ENCODE results near the gene IGFBP1. TPM values are rescaled to one million over a fixed set of nuclear protein-coding genes. Genes with fewer than 3 reads are reported as not detected.

The IGFBP1 gene
- total and polyA plus RNA-seq, 2 of the 13 experiments (the other 11 are each of a cell fraction or from before 2014, with no cell fraction given), result 5.4 to 885 TPM

- TF ChIP-seq HNF1A (IDR thresholded peaks at IDR 0.05; ENCODE audit: low read depth), result peak; percentile 97
- peak; percentile 98 for TF ChIP-seq HNF1A (CRISPR knock-in tag; IDR thresholded peaks at IDR 0.05; ENCODE audit: borderline replicate concordance)
- no peak for TF ChIP-seq NFIB (CRISPR knock-in tag; IDR thresholded peaks at IDR 0.05; ENCODE audit: borderline replicate concordance)
- no peak for TF ChIP-seq SUZ12 (IDR thresholded peaks at IDR 0.05; ENCODE audit: low read depth, low read length)
- TF ChIP-seq ZNF503 (CRISPR knock-in tag; IDR thresholded peaks at IDR 0.05), result peak; percentile 81
- 0 out of 2 replicates have a peak, but pooled peaks have one; percentile 13 for TF ChIP-seq TFDP1 (CRISPR knock-in tag; IDR thresholded peaks at IDR 0.05; ENCODE audit: borderline replicate concordance)
- peak; percentile 97 for TF ChIP-seq SALL1 (CRISPR knock-in tag; IDR thresholded peaks at IDR 0.05)
- peak; percentile 94; the same call in 1 of the 2 replicates for TF ChIP-seq EEA1 (CRISPR knock-in tag; IDR thresholded peaks at IDR 0.05; ENCODE audit: borderline replicate concordance)
- peak; percentile 74 for TF ChIP-seq GLI4 (CRISPR knock-in tag; IDR thresholded peaks at IDR 0.05; ENCODE audit: borderline replicate concordance)
- peak; percentile 86; the same call in 1 of the 2 replicates for TF ChIP-seq BRD4 (CRISPR knock-in tag; IDR thresholded peaks at IDR 0.05)
- peak; percentile 88 for TF ChIP-seq NFAT5 (CRISPR knock-in tag; IDR thresholded peaks at IDR 0.05)
- TF ChIP-seq ZNF138 (CRISPR knock-in tag; IDR thresholded peaks at IDR 0.05; ENCODE audit: low read depth), result peak; percentile 92
- TF ChIP-seq ZNF660 (CRISPR knock-in tag; IDR thresholded peaks at IDR 0.05; ENCODE audit: borderline replicate concordance, low read depth), result 0 out of 2 replicates have a peak, but pooled peaks have one; percentile 88
- no peak for TF ChIP-seq CBX2 (IDR thresholded peaks at IDR 0.05; ENCODE audit: low read depth, low read length)
- TF ChIP-seq CBX2 (CRISPR knock-in tag; IDR thresholded peaks at IDR 0.05; ENCODE audit: low read depth), result peak; percentile 66; the same call in 1 of the 2 replicates
These were observed at the start of gene IGFBP1 (continued) for GRCh38 chr7:45888185-45888992.

All from HepG2 (cell line).